Endothelial cell of coronary artery (primary cell): ENCODE results near the gene KCNK16. TPM values are rescaled to one million over a fixed set of nuclear protein-coding genes. Genes with fewer than 3 reads are reported as not detected.

ENCODE experiments used
- total RNA-seq: library from RNA; depleted of rRNA; stranded (reverse); fragments of >200 nt; gene quantifications from 2 replicates; pipeline ENCODE4 v1.2.3, GENCODE V29; 2014

The KCNK16 gene
- total RNA-seq: not detected in 2 replicates

GRCh38 chr6:39322306-39322850 lies at the start of gene KCNK16:
Gene KCNK16, minus strand, starts transcription at chr6:39322702. Its CDS starts 162 bp downstream, at chr6:39322540.

GRCh38 chr6:39314273-39314795 lies 8.2 kb downstream of the KCNK16 start, which contains the start of gene KCNK17:
Gene KCNK17, minus strand, starts transcription at chr6:39314419. Its CDS starts 99 bp downstream, at chr6:39314320.

Other genes starting within 250 kb of the KCNK16 start
- gene SAYSD1, start 207.5 kb downstream of the KCNK16 start, total RNA-seq: 8.9 and 9.5 TPM in 2 replicates
- gene KCNK5, start 93.2 kb downstream of the KCNK16 start, total RNA-seq: not detected in 2 replicates
- not detected in 2 replicates for gene KCNK17, start 8.3 kb downstream of the KCNK16 start, total RNA-seq